Neural cell (in vitro differentiated cells): Measurements from ENCODE around the gene FLYWCH2.
"Not testable (repeated sequence)": the region's sequence is repeated elsewhere in the genome, so short reads cannot be mapped to it uniquely, and the experiment has no call there.

Experiments
- EP300 ChIP-seq: fragments of 450-650 bp; conservative IDR thresholded peaks from 2 replicates; pipeline ENCODE4 v1.6.1; 2014; ENCODE audit warnings: antibody characterized with exemption, mild to moderate bottlenecking, moderate library complexity; ENCODE audit not compliant: poor library complexity, severe bottlenecking
- EZH2 ChIP-seq: fragments of 200-600, 300-800 bp; shearing (Covaris generic), sonication (generic); IDR thresholded peaks from 2 replicates; pipeline ENCODE4 v1.6.1; 2014; ENCODE audit warnings: antibody characterized with exemption, low read length, borderline replicate concordance, mild to moderate bottlenecking; ENCODE audit not compliant: insufficient read depth, poor library complexity, severe bottlenecking
- RAD21 ChIP-seq: fragments of 450-650 bp; conservative IDR thresholded peaks from 2 replicates; pipeline ENCODE4 v1.6.1; 2014; ENCODE audit warnings: antibody characterized with exemption, mild to moderate bottlenecking, moderate library complexity
- SMC3 ChIP-seq: fragments of 450-650 bp; conservative IDR thresholded peaks from 2 replicates; pipeline ENCODE4 v1.6.1; 2014; ENCODE audit warnings: antibody characterized with exemption, mild to moderate bottlenecking, moderate library complexity; ENCODE audit not compliant: poor library complexity
- TAF1 ChIP-seq: IDR thresholded peaks from 2 replicates; pipeline ENCODE4 v1.6.1; 2012; ENCODE audit warnings: low read depth
- TF ChIP-seq, protein P1 (sequence below): fragments of 450-650 bp; IDR thresholded peaks from 2 replicates; pipeline ENCODE4 v1.5.1; 2014; ENCODE audit warnings: antibody characterized with exemption, mild to moderate bottlenecking, moderate library complexity; ENCODE audit not compliant: poor library complexity, severe bottlenecking

DNA sequence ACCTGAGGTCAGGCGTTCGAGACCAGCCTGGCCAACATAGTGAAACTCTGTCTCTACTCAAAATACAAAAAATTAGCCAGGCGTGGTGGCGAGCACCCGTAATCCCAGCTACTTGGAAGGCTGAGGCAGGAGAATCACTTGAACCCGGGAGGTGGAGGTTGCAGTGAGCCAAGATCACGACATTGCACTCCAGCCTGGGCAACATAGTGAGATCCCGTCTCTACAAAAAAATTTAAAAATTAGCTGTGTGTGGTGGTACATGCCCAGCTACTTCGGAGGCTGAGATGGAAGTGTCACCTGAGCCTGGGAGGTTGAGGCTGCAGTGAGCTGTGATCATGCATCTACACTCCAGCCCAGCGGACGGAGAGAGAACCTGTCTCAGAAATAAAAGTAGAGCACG lies 60.7 kb downstream of the FLYWCH2 start:
- TF ChIP-seq, protein P1, sequence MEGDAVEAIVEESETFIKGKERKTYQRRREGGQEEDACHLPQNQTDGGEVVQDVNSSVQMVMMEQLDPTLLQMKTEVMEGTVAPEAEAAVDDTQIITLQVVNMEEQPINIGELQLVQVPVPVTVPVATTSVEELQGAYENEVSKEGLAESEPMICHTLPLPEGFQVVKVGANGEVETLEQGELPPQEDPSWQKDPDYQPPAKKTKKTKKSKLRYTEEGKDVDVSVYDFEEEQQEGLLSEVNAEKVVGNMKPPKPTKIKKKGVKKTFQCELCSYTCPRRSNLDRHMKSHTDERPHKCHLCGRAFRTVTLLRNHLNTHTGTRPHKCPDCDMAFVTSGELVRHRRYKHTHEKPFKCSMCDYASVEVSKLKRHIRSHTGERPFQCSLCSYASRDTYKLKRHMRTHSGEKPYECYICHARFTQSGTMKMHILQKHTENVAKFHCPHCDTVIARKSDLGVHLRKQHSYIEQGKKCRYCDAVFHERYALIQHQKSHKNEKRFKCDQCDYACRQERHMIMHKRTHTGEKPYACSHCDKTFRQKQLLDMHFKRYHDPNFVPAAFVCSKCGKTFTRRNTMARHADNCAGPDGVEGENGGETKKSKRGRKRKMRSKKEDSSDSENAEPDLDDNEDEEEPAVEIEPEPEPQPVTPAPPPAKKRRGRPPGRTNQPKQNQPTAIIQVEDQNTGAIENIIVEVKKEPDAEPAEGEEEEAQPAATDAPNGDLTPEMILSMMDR = not testable (repeated sequence)
- TF ChIP-seq EZH2, RAD21, TAF1, SMC3, EP300: not testable (repeated sequence)
